HEK293T (cell line): ENCODE results near the gene FARP1.

Experiments used
- CTCF ChIA-PET: fragments of 350-600 bp; formaldehyde crosslinking; extraction: SDS; loops from one replicate; lab custom pipeline; 2021; ENCODE audit warnings: antibody characterized with exemption, inconsistent platforms; lab: Yijun Ruan, JAX
- POLR2A ChIA-PET: fragments of 350-600 bp; formaldehyde crosslinking; extraction: SDS; loops from one replicate; lab custom pipeline; 2020; ENCODE audit warnings: antibody characterized with exemption, inconsistent platforms; lab: Yijun Ruan, JAX
- DNase-seq: peaks from one replicate; pipeline ENCODE4 v3.0.0; 2012; ENCODE audit warnings: mixed read lengths; ENCODE audit errors: extremely low spot score
- ARNT ChIP-seq: fragments of 450-650 bp; IDR thresholded peaks from 2 replicates; pipeline ENCODE4 v1.6.1; 2017; ENCODE audit warnings: mild to moderate bottlenecking
- BHLHE40 ChIP-seq: fragments of 450-650 bp; IDR thresholded peaks from 2 replicates; pipeline ENCODE4 v1.6.1; 2016; ENCODE audit warnings: mild to moderate bottlenecking, moderate library complexity, borderline replicate concordance
- CTBP1 ChIP-seq: fragments of 450-650 bp; IDR thresholded peaks from 2 replicates; pipeline ENCODE4 v1.6.1; 2016; ENCODE audit warnings: borderline replicate concordance
- ELF4 ChIP-seq: fragments of 450-650 bp; IDR thresholded peaks from 2 replicates; pipeline ENCODE4 v1.6.1; 2017; ENCODE audit warnings: antibody characterized with exemption
- FOXA1 ChIP-seq: fragments of 450-650 bp; IDR thresholded peaks from 2 replicates; pipeline ENCODE4 v1.6.1; 2016; ENCODE audit warnings: mild to moderate bottlenecking
- FOXK2 ChIP-seq: fragments of 450-650 bp; IDR thresholded peaks from 2 replicates; pipeline ENCODE4 v1.6.1; 2016; ENCODE audit warnings: mild to moderate bottlenecking
- FOXM1 ChIP-seq: fragments of 450-650 bp; IDR thresholded peaks from 2 replicates; pipeline ENCODE4 v1.6.1; 2017; ENCODE audit warnings: mild to moderate bottlenecking, borderline replicate concordance
- HDGF ChIP-seq: fragments of 450-650 bp; IDR thresholded peaks from 2 replicates; pipeline ENCODE4 v1.6.1; 2017; ENCODE audit warnings: antibody characterized with exemption, borderline replicate concordance
- L3MBTL2 ChIP-seq: fragments of 450-650 bp; conservative IDR thresholded peaks from 2 replicates; pipeline ENCODE4 v1.6.1; 2016; ENCODE audit warnings: mild to moderate bottlenecking
- LEF1 ChIP-seq: fragments of 450-650 bp; IDR thresholded peaks from 2 replicates; pipeline ENCODE4 v1.6.1; 2017; ENCODE audit warnings: mild to moderate bottlenecking, borderline replicate concordance
- NFRKB ChIP-seq: fragments of 450-650 bp; IDR thresholded peaks from 2 replicates; pipeline ENCODE4 v1.6.1; 2016; ENCODE audit warnings: mild to moderate bottlenecking, moderate library complexity
- PKNOX1 ChIP-seq: fragments of 450-650 bp; IDR thresholded peaks from 2 replicates; pipeline ENCODE4 v1.6.1; 2016
- SP1 ChIP-seq: fragments of 450-650 bp; IDR thresholded peaks from 2 replicates; pipeline ENCODE4 v1.6.1; 2017
- SUZ12 ChIP-seq: fragments of 450-650 bp; IDR thresholded peaks from 2 replicates; pipeline ENCODE4 v1.6.1; 2016; ENCODE audit warnings: mild to moderate bottlenecking
- TARDBP ChIP-seq: fragments of 450-650 bp; IDR thresholded peaks from 2 replicates; pipeline ENCODE4 v1.6.1; 2016
- ZNF384 ChIP-seq: fragments of 450-650 bp; IDR thresholded peaks from 2 replicates; pipeline ENCODE4 v1.6.1; 2016

Gene FARP1

GRCh38 chr13:98476106-98476505 lies 333.2 kb downstream of the FARP1 start:
- no peak for TF ChIP-seq NFRKB
- TF ChIP-seq FOXA1, result no peak
- no peak for TF ChIP-seq ZNF384
- TF ChIP-seq CTBP1, result no peak
- no peak for TF ChIP-seq FOXM1
- no peak for TF ChIP-seq L3MBTL2
- TF ChIP-seq LEF1, result no peak
- no peak for TF ChIP-seq SUZ12
- TF ChIP-seq TARDBP, result no peak
- TF ChIP-seq FOXK2, result no peak
- no peak for TF ChIP-seq ELF4
- no peak for TF ChIP-seq PKNOX1
- TF ChIP-seq ARNT, result no peak
- no peak for TF ChIP-seq HDGF
- no peak for TF ChIP-seq SP1
- POLR2A ChIA-PET, result no interaction called here
- CTCF ChIA-PET, result no interaction called here
- no peak for DNase-seq

GRCh38 chr13:98476538-98476966 lies 333.7 kb downstream of the FARP1 start:
- TF ChIP-seq SUZ12, result no peak
- TF ChIP-seq ELF4, result no peak
- no peak for TF ChIP-seq FOXA1
- TF ChIP-seq LEF1, result no peak
- TF ChIP-seq SP1, result no peak
- TF ChIP-seq ARNT, result no peak
- TF ChIP-seq CTBP1, result no peak
- no peak for TF ChIP-seq NFRKB
- TF ChIP-seq L3MBTL2, result no peak
- no peak for TF ChIP-seq TARDBP
- no peak for TF ChIP-seq BHLHE40
- no peak for TF ChIP-seq PKNOX1
- ChIA-PET CTCF (no interaction called here), POLR2A (no interaction called here)
- DNase-seq, result no peak

GRCh38 chr13:98478189-98479129 lies 335.6 kb downstream of the FARP1 start:
- DNase-seq, result no peak
- CTCF ChIA-PET, result no interaction called here
- POLR2A ChIA-PET, result no interaction called here
- TF ChIP-seq LEF1 (no peak), L3MBTL2 (no peak), FOXA1 (no peak), CTBP1 (no peak), NFRKB (no peak), ZNF384 (no peak), FOXK2 (no peak), ARNT (no peak), ELF4 (no peak)

DNA sequence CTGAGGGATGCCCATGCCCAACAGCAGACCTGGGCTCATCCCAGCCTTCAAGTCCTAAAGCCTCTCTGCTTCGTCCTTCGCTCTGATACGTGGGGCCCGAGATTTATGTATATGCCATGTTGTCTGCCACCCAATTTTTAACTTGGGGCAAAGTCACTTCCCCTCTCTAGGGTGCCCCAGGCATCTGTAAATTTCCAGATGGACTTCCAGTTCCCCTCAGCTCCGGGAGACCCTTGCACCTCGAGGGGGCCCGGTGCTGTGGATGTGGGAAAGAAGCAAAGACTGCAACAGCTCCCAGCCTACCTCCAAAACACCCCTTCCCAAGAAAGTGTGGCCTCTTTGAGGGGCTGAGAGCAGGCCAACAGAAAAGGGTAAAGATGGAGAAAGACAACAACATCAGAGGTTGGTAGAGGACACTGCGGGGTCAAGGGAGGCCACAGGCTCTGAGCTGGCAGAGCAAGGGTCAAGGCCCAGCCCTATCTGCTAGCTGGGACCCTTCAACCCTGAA lies 336.7 kb downstream of the FARP1 start:
- ChIA-PET CTCF (no interaction called here), POLR2A (no interaction called here)
- TF ChIP-seq BHLHE40 (no peak), PKNOX1 (no peak), CTBP1 (no peak), ZNF384 (no peak), ARNT (no peak), SUZ12 (no peak), FOXA1 (no peak)
- DNase-seq, result no peak

GRCh38 chr13:98480915-98481877 lies 338.3 kb downstream of the FARP1 start:
- DNase-seq, result no peak
- no peak for TF ChIP-seq FOXK2
- CTCF ChIA-PET, result interaction anchor here (0.6 to 4.4 kb wide), 4 partner anchors 19 to 172 kb away, joined by 3 to 15 read pairs (median 4); no protein-coding TSS in a partner anchor
- POLR2A ChIA-PET, result no interaction called here
